SU-DHL-6 (cell line): ENCODE results near the gene DUSP2.

Experiments
- CTCF ChIP-seq: fragments of 200-600 bp; sonication (generic); IDR thresholded peaks from one replicate; pipeline ENCODE4 v1.5.1; 2017; ENCODE audit warnings: antibody characterized with exemption, mild to moderate bottlenecking, low read length, moderate library complexity; ENCODE audit not compliant: insufficient read depth, poor library complexity, severe bottlenecking
- EZH2phosphoT487 ChIP-seq: fragments of 200-600 bp; sonication (generic), shearing (Covaris generic); conservative IDR thresholded peaks from 2 replicates; pipeline ENCODE4 v1.6.1; 2018; ENCODE audit warnings: mild to moderate bottlenecking, antibody characterized with exemption, low read length, moderate library complexity, mixed read lengths

- TF ChIP-seq CTCF (no peak), EZH2phosphoT487 (no peak)
These were observed 46.9 kb upstream of the DUSP2 start for GRCh38 chr2:96191937-96192670.
